H1 (cell line): Measurements from ENCODE around the gene EPHA4. TPM values are rescaled to one million over a fixed set of nuclear protein-coding genes. Genes with fewer than 3 reads are reported as not detected.

Source experiments
- CTCF ChIA-PET: fragments of 300-600 bp; sonication (Branson Sonifier 250); formaldehyde crosslinking; loops from one replicate; lab custom pipeline; 2021; ENCODE audit not compliant: partially characterized antibody; lab: Charles Lee
- POLR2A ChIA-PET: fragments of 300-600 bp; sonication (Branson Sonifier 250); formaldehyde crosslinking; loops from one replicate; lab custom pipeline; 2021; ENCODE audit warnings: inconsistent platforms; ENCODE audit not compliant: partially characterized antibody; lab: Charles Lee
- DNase-seq, 2 experiments: peaks; one replicate each; pipeline versions ENCODE4 v3.0.0 to v3.0.0-alpha.2; 2010 to 2022; ENCODE audit warnings: low spot score in 2 of 2, low read depth in 1 of 2, mixed read lengths in 1 of 2
- FAIRE-seq: peaks from 2 replicates; lab custom pipeline; 2011; peaks lifted over from hg19 to GRCh38; lab: Jason Lieb, UNC
- H2AFZ ChIP-seq: 2 replicates; pipeline ENCODE4 v1.8.1; 2012; ENCODE audit warnings: low read length, inconsistent platforms
- H2AK5ac ChIP-seq: 2 replicates; pipeline ENCODE4 v1.6.1; 2013; ENCODE audit warnings: low read depth, low read length
- H2BK120ac ChIP-seq: replicated peaks from 2 replicates; pipeline ENCODE3; 2013; ENCODE audit warnings: low read depth, low read length, inconsistent platforms
- H2BK12ac ChIP-seq: 2 replicates; pipeline ENCODE4 v1.6.1; 2013; ENCODE audit warnings: low read depth, low read length
- H2BK15ac ChIP-seq: 2 replicates; pipeline ENCODE4 v1.6.1; 2013; ENCODE audit warnings: low read length
- H2BK20ac ChIP-seq: 2 replicates; pipeline ENCODE4 v1.6.1; 2013; ENCODE audit warnings: low read length
- H2BK5ac ChIP-seq: 2 replicates; pipeline ENCODE4 v1.6.1; 2013; ENCODE audit warnings: low read depth, low read length
- H3K14ac ChIP-seq: 2 replicates; pipeline ENCODE4 v1.6.1; 2013; ENCODE audit warnings: inconsistent platforms; ENCODE audit not compliant: insufficient read length
- H3K18ac ChIP-seq: 2 replicates; pipeline ENCODE4 v1.6.1; 2013; ENCODE audit warnings: low read length; ENCODE audit errors: extremely low read depth
- H3K23ac ChIP-seq: 2 replicates; pipeline ENCODE4 v1.6.1; 2013; ENCODE audit warnings: inconsistent platforms; ENCODE audit not compliant: insufficient read length
- H3K23me2 ChIP-seq: 2 replicates; pipeline ENCODE4 v1.6.1; 2013; ENCODE audit warnings: low read depth, low read length
- H3K27ac ChIP-seq: 2 replicates; pipeline ENCODE4 v1.6.1; 2011; ENCODE audit warnings: low read depth, low read length, inconsistent platforms
- H3K27me3 ChIP-seq, 4 experiments: replicated peaks in 1 of 4; 1 replicate in 1 of 4; 2 replicates in 3 of 4; pipeline versions ENCODE4 v1.6.1 to v1.8.1; 2011 to 2013; ENCODE audit warnings: low read length in 3 of 4, mild to moderate bottlenecking in 3 of 4, inconsistent platforms in 2 of 4, mixed read lengths in 2 of 4, moderate library complexity in 1 of 4; ENCODE audit not compliant: control insufficient read depth in 3 of 4, insufficient read depth in 3 of 4; ENCODE audit errors: extremely low read depth in 1 of 4
- H3K36me3 ChIP-seq, 4 experiments: 2 replicates each; pipeline versions ENCODE4 v1.6.1 to v1.8.1; 2011 to 2013; ENCODE audit warnings: mild to moderate bottlenecking in 4 of 4, low read length in 3 of 4, moderate library complexity in 2 of 4, control low read depth in 1 of 4, inconsistent platforms in 1 of 4; ENCODE audit not compliant: insufficient read depth in 4 of 4, control insufficient read depth in 2 of 4
- H3K4ac ChIP-seq: replicated peaks from 2 replicates; pipeline ENCODE3; 2013; ENCODE audit warnings: low read length, low read depth, mixed read lengths, inconsistent platforms; ENCODE audit not compliant: insufficient read length
- H3K4me1 ChIP-seq, 4 experiments: replicated peaks in 1 of 4; 1 replicate in 1 of 4; 2 replicates in 3 of 4; pipeline versions ENCODE4 v1.6.1 to v1.8.1; 2011 to 2013; ENCODE audit warnings: low read length in 3 of 4, inconsistent platforms in 2 of 4, mixed read lengths in 1 of 4; ENCODE audit not compliant: insufficient read depth in 4 of 4, control insufficient read depth in 3 of 4
- H3K4me2 ChIP-seq, 2 experiments: 2 replicates each; pipeline versions ENCODE4 v1.6.1 to v1.8.1; 2011 to 2013; ENCODE audit warnings: low read depth in 2 of 2, low read length in 2 of 2, control low read depth in 1 of 2, inconsistent platforms in 1 of 2, mild to moderate bottlenecking in 1 of 2; ENCODE audit not compliant: insufficient read depth in 1 of 2
- H3K4me3 ChIP-seq, 4 experiments: fragments of 200-600, 300-600 bp in 1 of 4; sonication (generic), shearing (Covaris generic), sonication (Bioruptor Twin) in 1 of 4; 2 replicates each; pipeline versions ENCODE4 v1.5.1 to v1.8.1; 2011 to 2016; ENCODE audit warnings: low read length in 4 of 4, low read depth in 3 of 4, control low read depth in 2 of 4, inconsistent platforms in 2 of 4, mild to moderate bottlenecking in 2 of 4, mixed read lengths in 1 of 4, moderate library complexity in 1 of 4; ENCODE audit not compliant: insufficient read depth in 2 of 4; ENCODE audit errors: extremely low read depth in 1 of 4
- H3K56ac ChIP-seq: replicated peaks from 2 replicates; pipeline ENCODE3; 2013; ENCODE audit warnings: low read depth, mild to moderate bottlenecking, mixed read lengths, low read length, inconsistent platforms; ENCODE audit not compliant: insufficient read length
- H3K79me1 ChIP-seq: 2 replicates; pipeline ENCODE4 v1.6.1; 2013; ENCODE audit warnings: low read depth, low read length, control low read depth
- H3K79me2 ChIP-seq, 2 experiments: 2 replicates each; pipeline versions ENCODE4 v1.6.1 to v1.8.1; 2012 to 2013; ENCODE audit warnings: low read length in 2 of 2, mild to moderate bottlenecking in 2 of 2, inconsistent platforms in 1 of 2; ENCODE audit not compliant: insufficient read depth in 2 of 2, control insufficient read depth in 1 of 2
- H3K9ac ChIP-seq, 4 experiments: replicated peaks in 1 of 4; 1 replicate in 1 of 4; 2 replicates in 3 of 4; pipeline versions ENCODE4 v1.6.1 to v1.8.1; 2011 to 2013; ENCODE audit warnings: low read depth in 3 of 4, low read length in 3 of 4, control low read depth in 2 of 4, mild to moderate bottlenecking in 2 of 4, moderate library complexity in 2 of 4, inconsistent platforms in 1 of 4; ENCODE audit errors: extremely low read depth in 1 of 4
- H3K9me3 ChIP-seq, 2 experiments: 2 replicates each; pipeline versions ENCODE4 v1.6.1 to v1.8.1; 2012 to 2013; ENCODE audit warnings: mild to moderate bottlenecking in 2 of 2, moderate library complexity in 2 of 2, control low read depth in 1 of 2, inconsistent platforms in 1 of 2, low read depth in 1 of 2, low read length in 1 of 2, mixed read lengths in 1 of 2; ENCODE audit not compliant: insufficient read depth in 2 of 2
- H4K20me1 ChIP-seq, 2 experiments: replicated peaks in 1 of 2; 2 replicates each; pipeline versions ENCODE3 to v1.8.1; 2011 to 2013; ENCODE audit warnings: inconsistent platforms in 2 of 2, low read length in 2 of 2, mild to moderate bottlenecking in 1 of 2; ENCODE audit not compliant: insufficient read depth in 2 of 2, control insufficient read depth in 1 of 2
- H4K5ac ChIP-seq: 2 replicates; pipeline ENCODE4 v1.6.1; 2013; ENCODE audit warnings: low read length, low read depth, mixed read lengths, inconsistent platforms; ENCODE audit not compliant: insufficient read length
- H4K8ac ChIP-seq: 2 replicates; pipeline ENCODE4 v1.8.0; 2013; ENCODE audit warnings: mild to moderate bottlenecking, moderate library complexity, low read length, inconsistent platforms; ENCODE audit not compliant: insufficient read depth; ENCODE audit errors: extremely low read depth
- H4K91ac ChIP-seq: replicated peaks from 2 replicates; pipeline ENCODE3; 2013; ENCODE audit warnings: low read length, mixed read lengths, inconsistent platforms; ENCODE audit not compliant: insufficient read length
- BRCA1 ChIP-seq: IDR thresholded peaks from 2 replicates; pipeline ENCODE4 v1.6.1; 2012; ENCODE audit warnings: low read depth, low read length, improper control_type of control experiment
- CHD2 ChIP-seq: IDR thresholded peaks from 2 replicates; pipeline ENCODE4 v1.6.1; 2012; ENCODE audit warnings: low read length, improper control_type of control experiment
- EGR1 ChIP-seq: IDR thresholded peaks from 2 replicates; pipeline ENCODE4 v1.6.1; 2011; ENCODE audit warnings: low read depth, low read length, borderline replicate concordance
- RAD21 ChIP-seq, 2 experiments: IDR thresholded peaks in 1 of 2; conservative IDR thresholded peaks in 1 of 2; 2 replicates each; pipeline ENCODE4 v1.6.1; 2011; ENCODE audit warnings: low read depth in 2 of 2, low read length in 2 of 2, improper control_type of control experiment in 1 of 2, inconsistent platforms in 1 of 2, mild to moderate bottlenecking in 1 of 2, moderate library complexity in 1 of 2
- RBBP5 ChIP-seq: IDR thresholded peaks from 2 replicates; pipeline ENCODE4 v1.7.1; 2012; ENCODE audit warnings: low read depth, mild to moderate bottlenecking, inconsistent platforms, low read length, moderate library complexity, borderline replicate concordance
- RXRA ChIP-seq: IDR thresholded peaks from 2 replicates; pipeline ENCODE4 v1.6.1; 2011; ENCODE audit warnings: low read depth, mild to moderate bottlenecking, low read length, moderate library complexity; ENCODE audit not compliant: insufficient read depth
- SAP30 ChIP-seq: fragments of 300-600 bp; sonication (generic); IDR thresholded peaks from 2 replicates; pipeline ENCODE4 v1.7.1; 2012; ENCODE audit warnings: low read length, moderate library complexity, mild to moderate bottlenecking, inconsistent platforms; ENCODE audit not compliant: insufficient read depth, insufficient replicate concordance
- SIRT6 ChIP-seq: IDR thresholded peaks from one replicate; pipeline ENCODE4 v1.7.1; 2012; ENCODE audit warnings: low read length, inconsistent platforms
- SIX5 ChIP-seq: IDR thresholded peaks from 2 replicates; pipeline ENCODE4 v1.6.1; 2011; ENCODE audit warnings: mild to moderate bottlenecking, low read depth, low read length
- SUZ12 ChIP-seq: fragments of 200-600 bp; sonication (generic); IDR thresholded peaks from 2 replicates; pipeline ENCODE4 v1.6.1; 2012; ENCODE audit warnings: mild to moderate bottlenecking, inconsistent platforms, low read length, moderate library complexity, mixed read lengths
- TBP ChIP-seq: IDR thresholded peaks from 2 replicates; pipeline ENCODE4 v1.6.1; 2011; ENCODE audit warnings: low read depth, low read length, improper control_type of control experiment
- YY1 ChIP-seq: IDR thresholded peaks from 2 replicates; pipeline ENCODE4 v1.6.1; 2011; ENCODE audit warnings: low read depth, mild to moderate bottlenecking, low read length
- WGBS, 2 experiments: shearing (Covaris generic) in 1 of 2; methylation state at CpG; one replicate each; pipeline versions ENCODE4 v1.1.6 to v1.1.7; 2013 to 2015; ENCODE audit warnings: low lambda C conversion rate in 2 of 2, mixed read lengths in 2 of 2, inconsistent platforms in 1 of 2, low coverage in 1 of 2, missing lambda C conversion rate in 1 of 2; ENCODE audit not compliant: insufficient replicate concordance in 2 of 2, insufficient coverage in 1 of 2, insufficient read length in 1 of 2; ENCODE audit errors: extremely low coverage in 1 of 2, missing lambda C conversion rate in 1 of 2; 5-methylcytosine and 5-hydroxymethylcytosine counted together
- polyA plus RNA-seq, 7 experiments: library from polyadenylated mRNA; depleted of rRNA in 3 of 7; stranded (reverse) in 5 of 7; unstranded in 2 of 7; fragments of >200 nt in 5 of 7; fragments of 200-250 nt in 2 of 7; gene quantifications; 1 replicate in 5 of 7; 2 replicates in 1 of 7; 4 replicates in 1 of 7; pipeline versions ENCODE4 v1.2.1 to v1.2.3, GENCODE V29; 2011 to 2013; ENCODE audit warnings: missing spikeins in 2 of 7, mixed read lengths in 2 of 7
- total RNA-seq: library from RNA; stranded (reverse); fragmentation: NEBNext Ultra II Directional; extraction: Animal tissue kit (Norgen Biotek cat#: 25700); gene quantifications from 2 replicates; pipeline ENCODE4 v1.2.1, GENCODE V29; 2021

EPHA4 gene
- total and polyA plus RNA-seq, 2 of the 8 experiments (the other 6 are each of a cell fraction or from before 2014, with no cell fraction given), result 4.3 to 5.7 TPM

DNA sequence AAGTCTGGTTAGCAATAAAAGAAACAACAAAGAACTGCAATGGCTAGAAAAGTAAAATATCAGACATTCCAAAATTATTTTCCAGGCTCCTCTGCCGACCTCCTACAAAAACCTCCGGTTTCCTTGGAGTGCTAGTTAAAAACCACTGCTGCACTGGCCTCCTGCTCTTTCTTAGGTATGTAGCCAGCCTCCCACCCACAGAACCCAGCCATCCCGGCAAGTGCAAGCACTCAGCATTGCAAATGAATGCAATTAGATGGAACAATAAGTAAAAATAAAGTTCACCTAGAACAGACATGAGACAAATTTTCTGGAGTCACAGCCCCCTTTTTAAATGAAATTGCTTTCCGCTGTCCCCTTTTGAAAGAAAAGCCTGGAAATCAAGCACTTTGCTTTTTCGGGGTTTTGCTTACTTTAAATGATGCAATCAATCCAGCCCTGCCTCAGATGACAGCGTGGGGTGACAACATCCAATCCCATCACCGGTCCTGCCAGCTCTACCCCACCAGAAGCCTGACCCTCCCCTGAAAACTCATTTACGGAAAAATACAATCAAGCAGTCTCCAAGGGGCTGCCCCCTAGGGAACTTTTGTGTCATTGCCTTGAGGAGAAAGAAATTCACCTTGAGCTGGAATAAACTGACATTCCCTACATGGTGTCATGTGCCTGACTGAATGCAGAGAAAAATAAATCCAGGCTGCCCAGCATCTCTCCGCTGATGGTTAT lies 199.8 kb downstream of the EPHA4 start:
- Histone ChIP-seq H3K56ac (no peak overlapping the region), H4K8ac (no peak overlapping the region; the same call in 1 of the 2 replicates), H4K20me1 (no peaks in the 10 kb centered on the region), H2AK5ac (no peak overlapping the region; the same call in 1 of the 2 replicates), H3K14ac (no peak overlapping the region), H3K36me3 (no peaks in the 10 kb centered on the region), H3K23me2 (no peaks in the 10 kb centered on the region), H3K4me2 (peak overlapping the region; percentile 24 to 53; a peak in 3 of 4 replicates), H3K4me3 (peak overlapping the region in 2 of 4 experiments; percentile 19 to 41; a peak in 5 of 8 replicates), H2BK12ac (no peak overlapping the region), H2AFZ (0 out of 2 replicates have a peak overlapping the region, but pooled peaks have one; percentile 5), H4K5ac (no peak overlapping the region), H2BK5ac (0 out of 2 replicates have a peak overlapping the region, but pooled peaks have one; percentile 32), H3K79me1 (no peaks in the 10 kb centered on the region), H3K9me3 (no peaks in the 10 kb centered on the region), H2BK15ac (0 out of 2 replicates have a peak overlapping the region, but pooled peaks have one; percentile 95), H3K27me3 (no peaks in the 10 kb centered on the region; a peak in 1 of 7 replicates), H4K91ac (no peak overlapping the region), H2BK120ac (peak overlapping the region; percentile 55), H3K79me2 (no peaks in the 10 kb centered on the region), H3K23ac (no peak overlapping the region), H3K4me1 (peaks cover 4 to 12% (median 11%) of the 10 kb centered on the region in 4 experiments), H2BK20ac (no peak overlapping the region), H3K4ac (no peak overlapping the region), H3K27ac (no peak overlapping the region), H3K18ac (no peak overlapping the region; the same call in 1 of the 2 replicates), H3K9ac (0 out of 7 replicates have a peak overlapping the region, but pooled peaks of 1 of the 4 experiments have one; percentile 14)
- peak; percentile 9 to 51 for DNase-seq
- WGBS, 2 experiments, result 33% methylated on average over 9 of the region's 9 CpGs; no CpG with 5 or more reads in 1 of the 2 experiments
- CTCF ChIA-PET, result interaction anchor here (0.6 to 4.6 kb wide), 22 partner anchors 11 to 1814 kb away, joined by 3 to 23 read pairs (median 3); no protein-coding TSS in a partner anchor
- FAIRE-seq, result peak; percentile 78
- POLR2A ChIA-PET, result no interaction called here
- TF ChIP-seq RXRA (no peak), EGR1 (no peak), RAD21 (IDR thresholded peaks at IDR 0.05 in 1 of 2, conservative IDR thresholded peaks at IDR 0.05 in 1 of 2; ENCODE audit: low read depth in 2 of 2, low read length in 2 of 2) (peak; percentile 51 to 62), SUZ12 (no peak), SIX5 (no peak), YY1 (no peak), CHD2 (no peak), SAP30 (no peak), BRCA1 (no peak), TBP (no peak), RBBP5 (no peak), SIRT6 (no peak)
